Stomach (tissue), 4 donors: ENCODE results near the gene AGMO.

Experiments
- CTCF ChIP-seq, 7 experiments: fragments of 450-650 bp in 4 of 7; fragments of 200-600 bp in 3 of 7; sonication (generic) in 3 of 7; IDR thresholded peaks; one replicate each; pipeline ENCODE4 v1.5.1; 2016 to 2019; ENCODE audit warnings: antibody characterized with exemption in 7 of 7, control low read depth in 2 of 7, mild to moderate bottlenecking in 1 of 7
- EP300 ChIP-seq: sonication (generic); formaldehyde crosslinking; IDR thresholded peaks from one replicate; pipeline ENCODE4 v1.6.1; 2017; ENCODE audit warnings: antibody characterized with exemption
- POLR2A ChIP-seq, 4 donors: fragments of 450-650 bp; IDR thresholded peaks; one replicate each; pipeline ENCODE4 v1.6.1; 2016; ENCODE audit warnings: antibody characterized with exemption in 4 of 4, control low read depth in 2 of 4, mild to moderate bottlenecking in 1 of 4, moderate library complexity in 1 of 4
- POLR2AphosphoS5 ChIP-seq, 3 donors: sonication (generic); formaldehyde crosslinking; IDR thresholded peaks; one replicate each; pipeline ENCODE4 v1.6.1; 2016; ENCODE audit warnings: antibody characterized with exemption in 3 of 3

GRCh38 chr7:15464667-15465121, 97.1 kb downstream of the AGMO start:
- no peak for TF ChIP-seq CTCF (IDR thresholded peaks at IDR 0.05)
- TF ChIP-seq EP300 = no peak
- no peak for TF ChIP-seq POLR2A (IDR thresholded peaks at IDR 0.05)
- no peak for TF ChIP-seq POLR2AphosphoS5 (IDR thresholded peaks at IDR 0.05)
